ENCODE data around the gene SPATS2.

Gene SPATS2

GRCh38 chr12:49347311-49348193 is 19.7 kb upstream of the SPATS2 start:
- TF ChIP-seq CTCF (IDR thresholded peaks at IDR 0.05; ENCODE audit: borderline replicate concordance, insufficient read depth, low read depth, low read length), result peak; percentile 94

GRCh38 chr12:49348781-49349180 is 18.5 kb upstream of the SPATS2 start:
- no peak for TF ChIP-seq CTCF (IDR thresholded peaks at IDR 0.05; ENCODE audit: borderline replicate concordance, insufficient read depth, low read depth, low read length)
- no peak overlapping the region for H3K4me3 ChIP-seq (ENCODE audit: low read depth, low read length)

More at GRCh38 chr12:49347311-49348193, 19.7 kb upstream of the SPATS2 start:
- peak overlapping the region; percentile 38 for H3K4me3 ChIP-seq (ENCODE audit: low read depth, low read length)

GRCh38 chr12:49349266-49349665 is 18.0 kb upstream of the SPATS2 start:
- H3K4me3 ChIP-seq (ENCODE audit: low read depth, low read length), result no peak overlapping the region

GRCh38 chr12:49352351-49352750 is 14.9 kb upstream of the SPATS2 start:
- no peak for TF ChIP-seq CTCF (IDR thresholded peaks at IDR 0.05; ENCODE audit: borderline replicate concordance, insufficient read depth, low read depth, low read length)
- H3K4me3 ChIP-seq (ENCODE audit: low read depth, low read length), result no peak overlapping the region

More at GRCh38 chr12:49349266-49349665, 18.0 kb upstream of the SPATS2 start:
- TF ChIP-seq CTCF (IDR thresholded peaks at IDR 0.05; ENCODE audit: borderline replicate concordance, insufficient read depth, low read depth, low read length), result no peak

- no peak overlapping the region for H3K4me3 ChIP-seq (ENCODE audit: low read depth, low read length)
- TF ChIP-seq CTCF (IDR thresholded peaks at IDR 0.05; ENCODE audit: borderline replicate concordance, insufficient read depth, low read depth, low read length), result no peak
These were observed 11.3 kb upstream of the SPATS2 start for GRCh38 chr12:49355913-49356312.

GRCh38 chr12:49357103-49357678 is 10.1 kb upstream of the SPATS2 start:
- TF ChIP-seq CTCF (IDR thresholded peaks at IDR 0.05; ENCODE audit: borderline replicate concordance, insufficient read depth, low read depth, low read length), result 0 out of 2 replicates have a peak, but pooled peaks have one; percentile 10
- no peak overlapping the region for H3K4me3 ChIP-seq (ENCODE audit: low read depth, low read length)

Data from GM12875 (cell line).